Adipocyte (in vitro differentiated cells): Measurements from ENCODE around the gene CNGB1.

ENCODE experiments used
- DNase-seq: peaks from one replicate; pipeline ENCODE4 v3.0.0-alpha.2; 2015; ENCODE audit warnings: low read depth
- H3K27me3 ChIP-seq: replicated peaks from 2 replicates; pipeline ENCODE4 v1.7.0; 2013; ENCODE audit warnings: mild to moderate bottlenecking, low read length, moderate library complexity; ENCODE audit not compliant: control insufficient read depth, insufficient read depth
- H3K36me3 ChIP-seq: 2 replicates; pipeline ENCODE4 v1.7.0; 2013; ENCODE audit warnings: low read length, mild to moderate bottlenecking, moderate library complexity; ENCODE audit not compliant: control insufficient read depth, insufficient read depth, severe bottlenecking
- H3K4me1 ChIP-seq: 2 replicates; pipeline ENCODE4 v1.7.0; 2013; ENCODE audit warnings: mild to moderate bottlenecking, low read length, moderate library complexity; ENCODE audit not compliant: control insufficient read depth, insufficient read depth
- H3K4me3 ChIP-seq: 2 replicates; pipeline ENCODE4 v1.7.0; 2013; ENCODE audit warnings: mild to moderate bottlenecking, low read length, moderate library complexity
- H3K9ac ChIP-seq: 2 replicates; pipeline ENCODE4 v1.7.0; 2013; ENCODE audit warnings: mild to moderate bottlenecking, low read length, moderate library complexity
- H3K9me3 ChIP-seq: 2 replicates; pipeline ENCODE4 v1.7.0; 2013; ENCODE audit warnings: mild to moderate bottlenecking, low read length, moderate library complexity; ENCODE audit not compliant: control insufficient read depth

CNGB1 gene

GRCh38 chr16:57911743-57912142 lies 59.2 kb downstream of the CNGB1 start:
- no peak overlapping the region for H3K9ac ChIP-seq
- no peaks in the 10 kb centered on the region for H3K9me3 ChIP-seq
- H3K4me1 ChIP-seq: no peaks in the 10 kb centered on the region
- H3K27me3 ChIP-seq: peaks cover 59% of the 10 kb centered on the region
- no peaks in the 10 kb centered on the region for H3K36me3 ChIP-seq
- no peak for DNase-seq
- H3K4me3 ChIP-seq: no peak overlapping the region

GRCh38 chr16:57910696-57911095 lies 60.2 kb downstream of the CNGB1 start:
- no peaks in the 10 kb centered on the region for H3K9me3 ChIP-seq
- DNase-seq: no peak

GRCh38 chr16:57908409-57908987 lies 62.4 kb downstream of the CNGB1 start:
- Histone ChIP-seq H3K27me3 (peaks cover 71% of the 10 kb centered on the region), H3K9me3 (no peaks in the 10 kb centered on the region), H3K4me1 (no peaks in the 10 kb centered on the region), H3K9ac (no peak overlapping the region), H3K36me3 (no peaks in the 10 kb centered on the region), H3K4me3 (no peak overlapping the region)
- no peak for DNase-seq

More at GRCh38 chr16:57910696-57911095, 60.2 kb downstream of the CNGB1 start:
- Histone ChIP-seq H3K4me3 (no peak overlapping the region), H3K4me1 (no peaks in the 10 kb centered on the region), H3K9ac (no peak overlapping the region), H3K27me3 (peaks cover 65% of the 10 kb centered on the region), H3K36me3 (no peaks in the 10 kb centered on the region)

- DNase-seq: peak; percentile 34
- H3K27me3 ChIP-seq: peaks cover 74% of the 10 kb centered on the region
- H3K9ac ChIP-seq: no peak overlapping the region
- no peaks in the 10 kb centered on the region for H3K36me3 ChIP-seq
- H3K4me1 ChIP-seq: no peaks in the 10 kb centered on the region
- no peaks in the 10 kb centered on the region for H3K9me3 ChIP-seq
- H3K4me3 ChIP-seq: no peak overlapping the region
These were observed 64.3 kb downstream of the CNGB1 start for GRCh38 chr16:57906382-57907316.

GRCh38 chr16:57904101-57904500 lies 66.8 kb downstream of the CNGB1 start:
- Histone ChIP-seq H3K36me3 (no peaks in the 10 kb centered on the region), H3K27me3 (peaks cover 76% of the 10 kb centered on the region), H3K9ac (no peak overlapping the region), H3K9me3 (no peaks in the 10 kb centered on the region), H3K4me3 (no peak overlapping the region), H3K4me1 (no peaks in the 10 kb centered on the region)
- no peak for DNase-seq

- DNase-seq: no peak
- no peaks in the 10 kb centered on the region for H3K9me3 ChIP-seq
- no peak overlapping the region for H3K9ac ChIP-seq
- H3K4me3 ChIP-seq: no peak overlapping the region
- H3K27me3 ChIP-seq: peaks cover 77% of the 10 kb centered on the region
- H3K4me1 ChIP-seq: no peaks in the 10 kb centered on the region
- H3K36me3 ChIP-seq: no peaks in the 10 kb centered on the region
These were observed 67.3 kb downstream of the CNGB1 start for GRCh38 chr16:57903656-57904055.

- H3K36me3 ChIP-seq: no peaks in the 10 kb centered on the region
These were observed 69.4 kb downstream of the CNGB1 start for GRCh38 chr16:57901480-57902069.

GRCh38 chr16:57900796-57901479 lies 70.0 kb downstream of the CNGB1 start:
- no peaks in the 10 kb centered on the region for H3K36me3 ChIP-seq
- no peaks in the 10 kb centered on the region for H3K4me1 ChIP-seq
- no peak overlapping the region for H3K4me3 ChIP-seq
- no peak overlapping the region for H3K9ac ChIP-seq
- peaks cover 61% of the 10 kb centered on the region for H3K27me3 ChIP-seq
- DNase-seq: no peak
- H3K9me3 ChIP-seq: no peaks in the 10 kb centered on the region

More at GRCh38 chr16:57901480-57902069, 69.4 kb downstream of the CNGB1 start:
- Histone ChIP-seq H3K4me1 (no peaks in the 10 kb centered on the region), H3K9me3 (no peaks in the 10 kb centered on the region), H3K27me3 (peaks cover 67% of the 10 kb centered on the region), H3K9ac (no peak overlapping the region), H3K4me3 (no peak overlapping the region)
- no peak for DNase-seq

GRCh38 chr16:57899771-57900661 lies 70.9 kb downstream of the CNGB1 start:
- Histone ChIP-seq H3K4me3 (no peak overlapping the region), H3K9me3 (no peaks in the 10 kb centered on the region), H3K9ac (no peak overlapping the region), H3K36me3 (no peaks in the 10 kb centered on the region), H3K27me3 (peaks cover 52% of the 10 kb centered on the region), H3K4me1 (no peaks in the 10 kb centered on the region)
- DNase-seq: peak; percentile 85

GRCh38 chr16:57898961-57899360 lies 72.0 kb downstream of the CNGB1 start:
- H3K9ac ChIP-seq: no peak overlapping the region
- no peak overlapping the region for H3K4me3 ChIP-seq
- H3K4me1 ChIP-seq: peaks cover 3% of the 10 kb centered on the region
- no peaks in the 10 kb centered on the region for H3K9me3 ChIP-seq
- no peak for DNase-seq
- H3K36me3 ChIP-seq: no peaks in the 10 kb centered on the region
- peaks cover 41% of the 10 kb centered on the region for H3K27me3 ChIP-seq
